K562 (cell line): ENCODE measurements around the gene MAP4K5.

ENCODE experiments used
- ATF3 ChIP-seq, 2 experiments: fragments of 450-650 bp in 1 of 2; sonication (generic) in 1 of 2; formaldehyde crosslinking in 1 of 2; IDR thresholded peaks in 1 of 2; conservative IDR thresholded peaks in 1 of 2; 2 replicates each; pipeline versions ENCODE4 v1.6.1 to v1.8.1; 2016 to 2023; ENCODE audit warnings: mild to moderate bottlenecking in 2 of 2, moderate library complexity in 2 of 2, inconsistent platforms in 1 of 2, missing genetic modification reagents in 1 of 2
- PCBP1 ChIP-seq: fragments of 200-400 bp; formaldehyde crosslinking; IDR thresholded peaks from 2 replicates; pipeline ENCODE4 v1.6.1; 2018; ENCODE audit warnings: mild to moderate bottlenecking, low read depth, low read length; ENCODE audit not compliant: poor library complexity, severe bottlenecking
- PHF20 ChIP-seq: fragments of 450-650 bp; IDR thresholded peaks from 2 replicates; pipeline ENCODE4 v1.6.1; 2018; ENCODE audit not compliant: partially characterized antibody
- PTBP1 ChIP-seq: fragments of 200-400 bp; formaldehyde crosslinking; IDR thresholded peaks from 2 replicates; pipeline ENCODE4 v1.6.1; 2017; ENCODE audit warnings: low read depth, low read length
- RBFOX2 ChIP-seq: fragments of 200-400 bp; formaldehyde crosslinking; IDR thresholded peaks from 2 replicates; pipeline ENCODE4 v1.6.1; 2017; ENCODE audit warnings: low read depth, mild to moderate bottlenecking, low read length, moderate library complexity

GRCh38 chr14:50573862-50574261 lies 41.5 kb upstream of the MAP4K5 start:
- no peak for TF ChIP-seq PHF20
- TF ChIP-seq PCBP1: no peak
- no peak for TF ChIP-seq RBFOX2
- no peak for TF ChIP-seq PTBP1
- no peak for TF ChIP-seq ATF3 (IDR thresholded peaks at IDR 0.05)
- no peak for TF ChIP-seq ATF3 (CRISPR knock-in tag; conservative IDR thresholded peaks at IDR 0.05)
